ENCODE data around the gene WBP4. TPM values are rescaled to one million over a fixed set of nuclear protein-coding genes. Genes with fewer than 3 reads are reported as not detected.

WBP4 gene
- total and polyA plus RNA-seq, 2 of the 4 experiments (the other 2 are of a cell fraction), result 4.3 to 11.0 TPM

DNA sequence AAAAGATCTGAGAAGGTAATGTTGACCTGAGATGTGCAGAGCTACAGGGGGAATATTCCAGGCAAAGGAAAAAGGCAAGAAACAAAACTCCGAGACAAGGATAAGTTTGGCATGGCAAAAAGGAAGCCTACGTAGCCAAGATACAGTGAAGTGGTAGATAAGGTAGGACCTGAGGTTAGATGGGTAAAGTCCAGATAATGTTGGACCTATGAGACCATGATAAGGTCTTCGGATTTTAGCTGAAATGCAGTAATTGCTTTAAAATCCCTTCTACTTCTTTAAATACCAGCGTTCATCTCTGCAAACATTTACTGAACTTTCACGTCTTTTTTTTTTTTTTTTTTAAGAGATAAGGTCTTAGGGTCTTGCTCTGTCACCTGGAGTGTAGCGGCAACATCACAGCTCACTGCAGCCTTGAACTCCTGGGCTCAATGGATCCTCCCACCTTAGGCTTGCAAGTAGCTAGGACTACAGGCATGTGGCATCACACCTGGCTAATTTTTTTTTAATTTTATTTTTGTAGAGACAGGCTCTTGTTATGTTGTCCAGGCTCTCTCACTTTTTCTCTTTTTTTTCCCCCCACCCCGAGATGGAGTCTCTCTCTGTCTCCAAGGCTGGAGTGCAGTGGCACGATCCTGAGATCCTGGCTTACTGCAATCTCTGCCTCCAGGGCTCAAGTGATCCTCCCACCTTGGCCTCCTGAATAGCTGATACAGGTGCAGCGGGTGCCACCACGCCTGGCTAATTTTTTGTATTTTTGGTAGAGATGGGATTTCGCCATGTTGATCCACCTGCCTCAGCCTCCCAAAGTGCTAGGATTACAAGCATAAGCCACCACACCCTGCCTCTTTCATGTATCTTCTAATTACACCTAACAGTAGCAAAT lies 4.2 kb upstream of the WBP4 start (continued):
- TF ChIP-seq, protein P1, sequence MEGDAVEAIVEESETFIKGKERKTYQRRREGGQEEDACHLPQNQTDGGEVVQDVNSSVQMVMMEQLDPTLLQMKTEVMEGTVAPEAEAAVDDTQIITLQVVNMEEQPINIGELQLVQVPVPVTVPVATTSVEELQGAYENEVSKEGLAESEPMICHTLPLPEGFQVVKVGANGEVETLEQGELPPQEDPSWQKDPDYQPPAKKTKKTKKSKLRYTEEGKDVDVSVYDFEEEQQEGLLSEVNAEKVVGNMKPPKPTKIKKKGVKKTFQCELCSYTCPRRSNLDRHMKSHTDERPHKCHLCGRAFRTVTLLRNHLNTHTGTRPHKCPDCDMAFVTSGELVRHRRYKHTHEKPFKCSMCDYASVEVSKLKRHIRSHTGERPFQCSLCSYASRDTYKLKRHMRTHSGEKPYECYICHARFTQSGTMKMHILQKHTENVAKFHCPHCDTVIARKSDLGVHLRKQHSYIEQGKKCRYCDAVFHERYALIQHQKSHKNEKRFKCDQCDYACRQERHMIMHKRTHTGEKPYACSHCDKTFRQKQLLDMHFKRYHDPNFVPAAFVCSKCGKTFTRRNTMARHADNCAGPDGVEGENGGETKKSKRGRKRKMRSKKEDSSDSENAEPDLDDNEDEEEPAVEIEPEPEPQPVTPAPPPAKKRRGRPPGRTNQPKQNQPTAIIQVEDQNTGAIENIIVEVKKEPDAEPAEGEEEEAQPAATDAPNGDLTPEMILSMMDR (conservative IDR thresholded peaks at IDR 0.05; ENCODE audit: low read depth, low read length), result no peak

All from IMR-90 (cell line).